Measurements from ENCODE around the gene LRP2BP. TPM values are rescaled to one million over a fixed set of nuclear protein-coding genes. Genes with fewer than 3 reads are reported as not detected.

LRP2BP gene
- total and polyA plus RNA-seq, 2 of the 4 experiments (the other 2 are of a cell fraction): 0.10 to 0.18 TPM

GRCh38 chr4:185382754-185383153, 13.0 kb downstream of the LRP2BP start:
- no TSS peak for BruUV-seq (replicated peaks)
- intact Hi-C loops (cut with micrococcal nuclease): no loop called here
- H3K4me2 ChIP-seq (ENCODE audit: low read depth, low read length): no peak overlapping the region
- no peaks in the 10 kb centered on the region for H3K27me3 ChIP-seq (ENCODE audit: control insufficient read depth, insufficient read depth, low read length)
- no peak overlapping the region for H3K18ac ChIP-seq (ENCODE audit: low read depth, low read length)
- H2AFZ ChIP-seq (replicated peaks; ENCODE audit: low read length, poor library complexity): no peak overlapping the region
- dilution Hi-C loops (cut with HindIII; ENCODE audit: low sequenced_read_pairs, unreplicated experiment): no loop called here
- CTCF ChIA-PET: no interaction called here
- no peaks in the 10 kb centered on the region for H3K79me1 ChIP-seq (ENCODE audit: low read depth in 1 of 2, low read length in 2 of 2)
- no peak overlapping the region for H2BK15ac ChIP-seq (ENCODE audit: low read depth, low read length)
- H3K56ac ChIP-seq (ENCODE audit: extremely low read depth, insufficient read depth, low read length): no peak overlapping the region
- H3K4me3 ChIP-seq (ENCODE audit: insufficient read depth, low read depth, low read length): no peak overlapping the region
- H4K91ac ChIP-seq (ENCODE audit: insufficient read depth, low read depth, low read length): no peak overlapping the region
- no peak overlapping the region for H2AK5ac ChIP-seq (ENCODE audit: low read depth, low read length)
- POLR2A ChIA-PET (ENCODE audit: unreplicated experiment): no interaction called here
- no peak overlapping the region for H4K5ac ChIP-seq (ENCODE audit: low read depth, low read length)
- H3K14ac ChIP-seq (replicated peaks; ENCODE audit: low read depth, low read length): no peak overlapping the region
- peaks cover 5% of the 10 kb centered on the region for H3K36me3 ChIP-seq (ENCODE audit: control insufficient read depth, insufficient read depth, low read length)
- no peak overlapping the region for H3K9ac ChIP-seq (ENCODE audit: low read depth, low read length)
- in situ Hi-C loops (cut with MboI; ENCODE audit: low sequenced_read_pairs): no loop called here
- H3K4ac ChIP-seq (ENCODE audit: low read depth, low read length): no peak overlapping the region
- no peak for TF ChIP-seq RCOR1 (IDR thresholded peaks at IDR 0.05; ENCODE audit: insufficient replicate concordance, low read length)
- TF ChIP-seq RAD21 (IDR thresholded peaks at IDR 0.05; ENCODE audit: low read length): no peak
- TF ChIP-seq MAZ (IDR thresholded peaks at IDR 0.05; ENCODE audit: borderline replicate concordance, low read depth, low read length): no peak
- no peak for TF ChIP-seq POLR2A (IDR thresholded peaks at IDR 0.05; ENCODE audit: low read depth, low read length)
- TF ChIP-seq ELK1 (IDR thresholded peaks at IDR 0.05; ENCODE audit: borderline replicate concordance, low read depth, low read length): no peak
- TF ChIP-seq CHD1 (IDR thresholded peaks at IDR 0.05; ENCODE audit: low read depth, low read length): no peak
- TF ChIP-seq SMC3 (IDR thresholded peaks at IDR 0.05; ENCODE audit: low read depth, low read length): no peak
- no peak for TF ChIP-seq CEBPB (IDR thresholded peaks at IDR 0.05; ENCODE audit: low read depth, low read length)
- no peak for TF ChIP-seq USF2 (IDR thresholded peaks at IDR 0.05; ENCODE audit: low read depth, low read length)
- TF ChIP-seq, protein P1, sequence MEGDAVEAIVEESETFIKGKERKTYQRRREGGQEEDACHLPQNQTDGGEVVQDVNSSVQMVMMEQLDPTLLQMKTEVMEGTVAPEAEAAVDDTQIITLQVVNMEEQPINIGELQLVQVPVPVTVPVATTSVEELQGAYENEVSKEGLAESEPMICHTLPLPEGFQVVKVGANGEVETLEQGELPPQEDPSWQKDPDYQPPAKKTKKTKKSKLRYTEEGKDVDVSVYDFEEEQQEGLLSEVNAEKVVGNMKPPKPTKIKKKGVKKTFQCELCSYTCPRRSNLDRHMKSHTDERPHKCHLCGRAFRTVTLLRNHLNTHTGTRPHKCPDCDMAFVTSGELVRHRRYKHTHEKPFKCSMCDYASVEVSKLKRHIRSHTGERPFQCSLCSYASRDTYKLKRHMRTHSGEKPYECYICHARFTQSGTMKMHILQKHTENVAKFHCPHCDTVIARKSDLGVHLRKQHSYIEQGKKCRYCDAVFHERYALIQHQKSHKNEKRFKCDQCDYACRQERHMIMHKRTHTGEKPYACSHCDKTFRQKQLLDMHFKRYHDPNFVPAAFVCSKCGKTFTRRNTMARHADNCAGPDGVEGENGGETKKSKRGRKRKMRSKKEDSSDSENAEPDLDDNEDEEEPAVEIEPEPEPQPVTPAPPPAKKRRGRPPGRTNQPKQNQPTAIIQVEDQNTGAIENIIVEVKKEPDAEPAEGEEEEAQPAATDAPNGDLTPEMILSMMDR (conservative IDR thresholded peaks at IDR 0.05; ENCODE audit: low read depth, low read length): no peak
- no peak for TF ChIP-seq MXI1 (IDR thresholded peaks at IDR 0.05; ENCODE audit: borderline replicate concordance, low read depth, low read length)
- no peak for TF ChIP-seq NFE2L2 (IDR thresholded peaks at IDR 0.05; ENCODE audit: low read depth, low read length)
- TF ChIP-seq BHLHE40 (IDR thresholded peaks at IDR 0.05; ENCODE audit: low read depth, low read length): no peak
- no peak for ATAC-seq (ENCODE audit: low read depth)
- H3K4me1 ChIP-seq (ENCODE audit: control insufficient read depth, insufficient read depth, low read length): no peaks in the 10 kb centered on the region
- H3K23ac ChIP-seq (ENCODE audit: low read depth, low read length): no peak overlapping the region
- H2BK120ac ChIP-seq (ENCODE audit: low read depth, low read length): no peak overlapping the region
- no peak overlapping the region for H2BK5ac ChIP-seq (ENCODE audit: low read depth, low read length, poor library complexity, severe bottlenecking)
- H4K20me1 ChIP-seq (ENCODE audit: insufficient read depth, low read length): no peaks in the 10 kb centered on the region
- no peak overlapping the region for H4K8ac ChIP-seq (ENCODE audit: low read depth in 2 of 2, low read length in 2 of 2)
- no peak overlapping the region for H2BK20ac ChIP-seq (ENCODE audit: low read depth, low read length)
- peaks cover 5% of the 10 kb centered on the region for H3K9me3 ChIP-seq (ENCODE audit: control insufficient read depth, insufficient read depth, low read length)
- no peak overlapping the region for H3K27ac ChIP-seq (ENCODE audit: insufficient read depth, low read length)
- H3K9me1 ChIP-seq (ENCODE audit: insufficient read depth, low read length): no peaks in the 10 kb centered on the region
- no peak overlapping the region for H2AK9ac ChIP-seq (replicated peaks; ENCODE audit: low read depth, low read length, poor library complexity)
- no peak for DNase-seq

All from IMR-90 (cell line).